ENCODE data around the gene ALCAM.

Gene ALCAM

DNA sequence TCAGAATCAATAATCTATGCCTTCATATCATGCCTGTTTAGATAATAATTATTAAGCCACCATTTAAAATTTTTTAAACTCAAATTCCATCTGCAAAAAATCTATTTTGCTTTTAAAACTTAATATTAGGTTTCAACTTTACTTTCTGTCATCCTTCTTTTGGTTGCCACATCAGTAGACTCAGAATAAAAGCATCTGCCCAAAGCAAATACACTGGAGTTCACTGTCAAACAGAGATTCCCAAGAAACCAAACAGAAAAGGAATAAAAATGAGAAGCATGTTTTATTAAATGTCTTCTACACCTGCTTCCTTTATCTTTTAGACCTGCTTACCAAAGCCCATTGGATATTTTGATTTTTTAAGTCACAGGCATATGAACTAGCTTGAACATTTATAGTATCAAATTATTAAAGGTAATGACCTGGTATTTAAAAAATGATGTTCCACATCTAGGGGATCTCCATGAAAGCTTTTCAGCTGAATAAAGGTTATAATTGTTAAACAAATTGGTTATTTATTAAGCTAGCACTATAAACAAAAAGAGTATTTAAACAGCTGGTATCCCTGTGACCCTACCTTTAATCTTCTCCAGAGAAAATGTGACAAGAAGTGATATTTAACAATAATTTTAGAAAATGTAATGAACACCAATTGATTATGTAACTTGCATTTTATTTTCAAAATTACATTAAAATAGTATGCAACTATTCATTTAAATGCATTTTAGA lies 62.5 kb downstream of the ALCAM start:
- Histone ChIP-seq H3K9me3 (ENCODE audit: control insufficient read depth in 2 of 2, low read length in 2 of 2) (no peaks in the 10 kb centered on the region), H3K27ac (ENCODE audit: low read length) (no peak overlapping the region), H3K4me1 (ENCODE audit: control insufficient read depth, insufficient read depth, low read length) (no peaks in the 10 kb centered on the region), H3K9ac (ENCODE audit: low read length in 2 of 2) (no peak overlapping the region), H3K27me3 (ENCODE audit: control insufficient read depth in 1 of 2, insufficient read depth in 2 of 2, low read length in 2 of 2) (no peaks in the 10 kb centered on the region), H3K4me3 (ENCODE audit: low read length in 2 of 2) (no peak overlapping the region), H3K36me3 (ENCODE audit: control insufficient read depth in 2 of 2, insufficient read depth in 2 of 2, low read length in 2 of 2) (no peaks in the 10 kb centered on the region)

DNA sequence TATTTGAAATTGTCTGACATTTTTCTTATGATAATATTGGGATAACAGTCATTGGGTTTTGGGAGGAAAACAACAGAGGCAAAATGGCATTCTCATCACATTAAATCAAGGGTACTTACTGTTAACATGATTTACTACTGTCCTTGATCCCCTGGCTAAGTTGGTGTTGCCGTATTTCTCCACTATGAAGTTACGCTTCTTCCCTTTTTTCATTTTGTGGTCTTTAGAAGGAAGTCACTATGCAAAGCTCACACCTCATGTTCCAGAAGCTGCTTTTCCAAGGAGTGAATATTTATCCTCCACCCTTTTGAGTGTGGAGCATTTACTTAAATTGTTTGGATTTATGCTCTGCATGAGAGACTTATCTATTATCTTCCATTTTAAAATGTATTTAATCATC lies 63.7 kb downstream of the ALCAM start:
- Histone ChIP-seq H3K27ac (ENCODE audit: low read length) (no peak overlapping the region), H3K9me3 (ENCODE audit: control insufficient read depth in 2 of 2, low read length in 2 of 2) (no peaks in the 10 kb centered on the region), H3K4me1 (ENCODE audit: control insufficient read depth, insufficient read depth, low read length) (no peaks in the 10 kb centered on the region), H3K4me3 (ENCODE audit: low read length in 2 of 2) (no peak overlapping the region), H3K27me3 (ENCODE audit: control insufficient read depth in 1 of 2, insufficient read depth in 2 of 2, low read length in 2 of 2) (no peaks in the 10 kb centered on the region), H3K36me3 (ENCODE audit: control insufficient read depth in 2 of 2, insufficient read depth in 2 of 2, low read length in 2 of 2) (no peaks in the 10 kb centered on the region), H3K9ac (ENCODE audit: low read length in 2 of 2) (no peak overlapping the region)

DNA sequence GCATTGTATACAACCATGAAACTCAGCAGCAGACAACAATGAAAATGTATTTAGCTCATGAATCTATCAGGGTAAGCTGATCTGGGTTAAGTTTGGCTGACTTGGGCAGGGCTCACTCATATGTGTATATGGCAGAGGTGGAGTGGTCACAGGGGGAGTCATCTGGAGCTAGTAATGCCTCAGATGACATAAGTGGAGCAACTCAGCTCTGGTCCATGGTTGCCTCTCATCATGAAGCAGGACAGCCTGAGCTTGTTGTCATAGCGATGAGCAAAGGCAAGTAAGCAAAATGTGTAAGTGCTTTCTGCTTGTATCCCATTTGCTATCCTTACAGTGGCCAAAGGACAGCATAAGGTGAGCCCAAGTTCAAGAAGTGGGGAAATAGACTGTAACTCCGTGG lies 64.5 kb downstream of the ALCAM start:
- Histone ChIP-seq H3K9me3 (ENCODE audit: control insufficient read depth in 2 of 2, low read length in 2 of 2) (no peaks in the 10 kb centered on the region), H3K27ac (ENCODE audit: low read length) (no peak overlapping the region), H3K4me1 (ENCODE audit: control insufficient read depth, insufficient read depth, low read length) (no peaks in the 10 kb centered on the region), H3K36me3 (ENCODE audit: control insufficient read depth in 2 of 2, insufficient read depth in 2 of 2, low read length in 2 of 2) (no peaks in the 10 kb centered on the region), H3K27me3 (ENCODE audit: control insufficient read depth in 1 of 2, insufficient read depth in 2 of 2, low read length in 2 of 2) (no peaks in the 10 kb centered on the region), H3K4me3 (ENCODE audit: low read length in 2 of 2) (no peak overlapping the region), H3K9ac (ENCODE audit: low read length in 2 of 2) (no peak overlapping the region)

DNA sequence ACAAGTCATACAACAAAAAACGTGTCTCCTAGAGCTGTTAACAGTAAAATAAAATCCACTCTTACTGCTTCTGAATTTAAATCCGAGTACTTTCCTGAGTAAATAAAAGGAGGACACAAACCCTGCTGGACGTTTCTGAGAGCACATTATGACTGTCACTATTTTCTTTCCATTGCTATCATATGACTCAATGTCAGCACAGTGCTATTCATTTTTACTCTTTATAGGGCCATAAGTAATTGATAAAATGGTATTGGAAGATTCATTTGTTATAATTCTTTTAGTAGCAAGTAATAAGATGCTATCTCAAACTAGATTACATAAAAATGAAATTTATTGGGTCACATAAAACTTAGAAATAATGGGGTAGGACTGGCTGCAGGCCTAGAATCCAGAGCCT lies 68.6 kb downstream of the ALCAM start:
- Histone ChIP-seq H3K9me3 (ENCODE audit: control insufficient read depth in 2 of 2, low read length in 2 of 2) (no peaks in the 10 kb centered on the region), H3K4me3 (ENCODE audit: low read length in 2 of 2) (no peak overlapping the region), H3K4me1 (ENCODE audit: control insufficient read depth, insufficient read depth, low read length) (no peaks in the 10 kb centered on the region), H3K9ac (ENCODE audit: low read length in 2 of 2) (no peak overlapping the region), H3K36me3 (ENCODE audit: control insufficient read depth in 2 of 2, insufficient read depth in 2 of 2, low read length in 2 of 2) (no peaks in the 10 kb centered on the region), H3K27ac (ENCODE audit: low read length) (no peak overlapping the region), H3K27me3 (ENCODE audit: control insufficient read depth in 1 of 2, insufficient read depth in 2 of 2, low read length in 2 of 2) (no peaks in the 10 kb centered on the region)

DNA sequence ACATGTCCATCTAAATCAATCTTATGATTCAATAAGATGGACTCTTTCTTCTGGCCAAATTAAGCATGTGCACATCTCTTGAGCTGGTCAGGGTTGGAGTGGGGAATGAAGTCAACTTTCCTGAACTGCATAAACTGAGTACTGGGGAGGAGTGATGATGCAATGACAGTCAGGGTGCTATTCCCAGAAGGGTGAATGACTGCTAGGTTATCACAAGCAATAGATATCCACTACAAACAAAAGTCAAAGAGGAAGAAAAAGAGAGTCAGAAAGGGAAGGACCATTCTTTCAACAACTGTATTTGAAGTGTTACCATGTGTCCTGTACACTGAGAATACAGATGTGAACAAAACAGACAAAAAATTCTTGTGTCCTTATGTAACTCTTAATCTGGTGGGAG lies 70.0 kb downstream of the ALCAM start:
- Histone ChIP-seq H3K27ac (ENCODE audit: low read length) (no peak overlapping the region), H3K36me3 (ENCODE audit: control insufficient read depth in 2 of 2, insufficient read depth in 2 of 2, low read length in 2 of 2) (no peaks in the 10 kb centered on the region)

DNA sequence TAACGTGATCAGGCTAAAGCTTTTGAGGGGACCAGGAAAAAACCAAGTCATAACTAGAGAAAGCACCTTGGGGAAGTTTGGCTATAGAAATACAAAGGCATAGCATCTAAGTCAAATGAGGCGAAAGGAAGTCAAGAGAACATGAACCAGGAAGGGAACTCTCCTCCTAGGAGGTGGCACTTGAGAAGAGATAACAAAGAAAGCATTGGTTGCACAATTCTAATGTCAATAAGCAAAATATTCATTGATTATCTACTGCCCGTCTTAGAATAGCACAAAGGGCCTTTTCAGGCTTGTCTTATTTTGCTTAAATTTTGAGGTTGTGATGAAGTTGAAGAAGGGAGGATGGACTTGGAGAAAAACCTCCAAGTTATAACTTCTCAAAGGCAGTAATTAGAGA lies 73.4 kb downstream of the ALCAM start:
- Histone ChIP-seq H3K36me3 (ENCODE audit: control insufficient read depth in 2 of 2, insufficient read depth in 2 of 2, low read length in 2 of 2) (no peaks in the 10 kb centered on the region), H3K4me1 (ENCODE audit: control insufficient read depth, insufficient read depth, low read length) (no peaks in the 10 kb centered on the region), H3K27ac (ENCODE audit: low read length) (no peak overlapping the region), H3K27me3 (ENCODE audit: control insufficient read depth in 1 of 2, insufficient read depth in 2 of 2, low read length in 2 of 2) (no peaks in the 10 kb centered on the region), H3K9me3 (ENCODE audit: control insufficient read depth in 2 of 2, low read length in 2 of 2) (no peaks in the 10 kb centered on the region), H3K9ac (ENCODE audit: low read length in 2 of 2) (no peak overlapping the region), H3K4me3 (ENCODE audit: low read length in 2 of 2) (no peak overlapping the region)

More for the DNA sequence above, 70.0 kb downstream of the ALCAM start:
- H3K4me3 ChIP-seq (ENCODE audit: low read length in 2 of 2): no peak overlapping the region
- no peaks in the 10 kb centered on the region for H3K4me1 ChIP-seq (ENCODE audit: control insufficient read depth, insufficient read depth, low read length)
- no peak overlapping the region for H3K9ac ChIP-seq (ENCODE audit: low read length in 2 of 2)
- H3K9me3 ChIP-seq (ENCODE audit: control insufficient read depth in 2 of 2, low read length in 2 of 2): no peaks in the 10 kb centered on the region
- H3K27me3 ChIP-seq (ENCODE audit: control insufficient read depth in 1 of 2, insufficient read depth in 2 of 2, low read length in 2 of 2): no peaks in the 10 kb centered on the region

DNA sequence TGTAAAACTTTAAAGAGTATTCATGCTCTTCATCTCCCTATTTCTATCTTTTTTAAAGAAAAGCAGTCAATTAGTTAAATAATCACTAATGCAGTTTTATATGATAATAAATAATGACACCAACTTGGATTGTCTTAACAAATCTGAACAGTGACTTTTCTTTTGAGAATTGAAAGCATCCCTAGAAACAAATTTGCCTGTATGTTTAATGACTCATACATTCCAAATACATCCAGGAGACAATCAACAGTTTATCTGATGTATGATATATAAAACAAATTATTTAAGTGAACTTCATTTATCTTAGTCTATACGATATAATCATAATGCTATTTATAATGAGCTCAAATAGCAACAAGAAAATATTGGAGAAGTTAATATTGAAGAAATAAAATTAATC lies 78.0 kb downstream of the ALCAM start:
- no peak overlapping the region for H3K27ac ChIP-seq (ENCODE audit: low read length)
- H3K36me3 ChIP-seq (ENCODE audit: control insufficient read depth in 2 of 2, insufficient read depth in 2 of 2, low read length in 2 of 2): no peaks in the 10 kb centered on the region
- no peaks in the 10 kb centered on the region for H3K4me1 ChIP-seq (ENCODE audit: control insufficient read depth, insufficient read depth, low read length)
- H3K9ac ChIP-seq (ENCODE audit: low read length in 2 of 2): no peak overlapping the region
- no peak overlapping the region for H3K4me3 ChIP-seq (ENCODE audit: low read length in 2 of 2)
- H3K27me3 ChIP-seq (ENCODE audit: control insufficient read depth in 1 of 2, insufficient read depth in 2 of 2, low read length in 2 of 2): no peaks in the 10 kb centered on the region
- H3K9me3 ChIP-seq (ENCODE audit: control insufficient read depth in 2 of 2, low read length in 2 of 2): no peaks in the 10 kb centered on the region

DNA sequence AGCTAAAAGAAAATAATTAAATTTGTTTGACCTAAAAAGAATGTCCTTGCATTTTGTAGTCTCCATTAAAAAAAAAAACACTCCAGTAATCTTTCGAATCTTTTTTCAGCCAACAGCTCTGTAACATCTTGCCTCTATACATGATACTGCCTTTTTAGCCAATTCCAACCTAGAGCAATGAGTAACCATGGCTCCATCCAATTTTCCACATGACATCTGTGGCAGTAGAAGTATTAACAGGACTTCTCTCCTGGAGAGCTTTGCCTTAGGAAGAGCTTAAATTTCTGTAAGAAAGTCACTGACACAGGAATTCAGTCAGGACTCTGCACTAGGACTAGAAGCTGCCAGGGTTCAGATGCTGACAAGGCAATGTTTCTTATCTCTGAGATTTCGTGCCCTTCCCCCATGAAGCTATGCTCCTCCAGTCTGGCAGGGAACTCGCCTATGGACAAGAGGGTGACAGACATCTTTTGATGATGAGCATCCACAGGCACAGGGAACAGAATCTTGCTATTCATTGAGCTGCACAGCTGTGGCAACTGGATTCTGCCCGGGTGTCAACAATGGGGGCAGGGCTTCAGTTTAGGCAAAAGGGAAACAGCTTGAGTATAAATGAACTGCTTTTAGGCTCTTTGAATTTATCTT lies 81.8 kb downstream of the ALCAM start:
- no peaks in the 10 kb centered on the region for H3K36me3 ChIP-seq (ENCODE audit: control insufficient read depth in 2 of 2, insufficient read depth in 2 of 2, low read length in 2 of 2)
- H3K27ac ChIP-seq (ENCODE audit: low read length): no peak overlapping the region
- no peaks in the 10 kb centered on the region for H3K9me3 ChIP-seq (ENCODE audit: control insufficient read depth in 2 of 2, low read length in 2 of 2)
- H3K27me3 ChIP-seq (ENCODE audit: control insufficient read depth in 1 of 2, insufficient read depth in 2 of 2, low read length in 2 of 2): no peaks in the 10 kb centered on the region
- no peak overlapping the region for H3K9ac ChIP-seq (ENCODE audit: low read length in 2 of 2)
- H3K4me3 ChIP-seq (ENCODE audit: low read length in 2 of 2): no peak overlapping the region
- H3K4me1 ChIP-seq (ENCODE audit: control insufficient read depth, insufficient read depth, low read length): no peaks in the 10 kb centered on the region

DNA sequence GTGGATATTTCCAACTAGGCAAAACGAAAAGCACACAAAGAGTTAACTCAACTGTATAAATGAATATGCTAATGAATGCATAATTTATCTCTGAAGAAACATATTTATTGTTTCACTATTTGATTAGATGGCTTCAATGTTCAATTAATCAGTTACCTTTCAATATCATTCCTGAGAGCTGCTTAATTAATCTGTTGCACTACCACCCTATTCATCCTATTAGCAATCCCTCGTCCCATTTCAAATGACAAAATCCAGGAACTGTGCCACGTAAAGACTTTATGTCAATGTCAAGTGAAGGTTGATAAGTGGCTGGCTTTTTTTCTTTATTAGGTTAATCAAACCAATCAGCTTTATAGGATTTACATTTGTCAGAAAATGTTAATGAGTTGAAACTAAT lies 82.7 kb downstream of the ALCAM start:
- no peak overlapping the region for H3K9ac ChIP-seq (ENCODE audit: low read length in 2 of 2)
- no peak overlapping the region for H3K27ac ChIP-seq (ENCODE audit: low read length)
- H3K36me3 ChIP-seq (ENCODE audit: control insufficient read depth in 2 of 2, insufficient read depth in 2 of 2, low read length in 2 of 2): no peaks in the 10 kb centered on the region
- H3K27me3 ChIP-seq (ENCODE audit: control insufficient read depth in 1 of 2, insufficient read depth in 2 of 2, low read length in 2 of 2): no peaks in the 10 kb centered on the region
- H3K4me3 ChIP-seq (ENCODE audit: low read length in 2 of 2): no peak overlapping the region
- no peaks in the 10 kb centered on the region for H3K9me3 ChIP-seq (ENCODE audit: control insufficient read depth in 2 of 2, low read length in 2 of 2)
- no peaks in the 10 kb centered on the region for H3K4me1 ChIP-seq (ENCODE audit: control insufficient read depth, insufficient read depth, low read length)

DNA sequence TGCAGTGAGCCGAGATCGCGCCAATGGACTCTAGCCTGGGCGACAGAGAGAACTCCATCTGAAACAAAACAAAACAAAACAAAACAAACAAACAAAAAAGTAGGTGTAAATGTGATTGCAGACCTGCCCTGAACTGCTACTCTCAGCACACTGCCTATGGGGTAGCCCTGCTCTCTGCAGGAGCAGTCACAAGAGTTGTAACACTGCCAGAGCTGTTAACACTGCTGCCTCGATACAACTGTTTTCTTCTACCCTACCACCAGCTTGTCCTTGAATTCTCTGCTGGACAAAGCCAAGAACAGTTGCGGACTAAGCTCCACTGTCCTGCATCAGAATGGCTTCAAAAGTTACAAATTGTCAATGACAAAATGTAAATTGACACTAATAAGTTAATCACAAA lies 89.3 kb downstream of the ALCAM start:
- H3K9ac ChIP-seq (ENCODE audit: low read length in 2 of 2): no peak overlapping the region

DNA sequence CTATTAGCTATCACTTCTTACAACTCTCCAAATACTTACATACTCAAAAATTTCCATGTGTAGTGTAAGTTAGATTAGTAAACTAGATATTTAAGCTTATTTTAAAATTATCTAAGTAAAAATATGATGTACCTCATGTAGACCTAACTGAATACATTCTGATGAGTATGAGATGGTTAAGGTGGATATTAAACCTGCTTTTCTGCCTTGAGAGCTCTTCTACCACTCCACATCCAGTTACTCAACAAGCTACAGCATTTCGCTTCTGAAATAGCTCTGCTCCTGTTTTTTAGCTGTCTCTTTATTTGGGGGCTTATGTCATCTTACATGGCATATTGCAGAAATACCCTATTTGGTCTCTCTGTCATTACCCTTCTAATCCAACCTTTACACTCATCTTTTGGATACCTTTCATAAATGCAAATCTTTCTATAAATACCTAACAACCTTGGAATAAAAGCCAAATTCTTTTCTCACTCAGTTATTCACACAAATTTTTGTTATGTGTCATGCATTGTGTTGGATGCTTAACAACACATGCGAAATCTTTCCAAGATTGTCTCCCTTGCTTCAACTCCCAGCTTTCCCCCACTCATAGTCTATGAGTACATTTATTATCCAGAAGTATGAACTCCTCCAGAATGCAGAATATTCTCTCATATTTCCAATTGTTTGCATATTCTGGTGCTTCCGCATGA lies 92.0 kb downstream of the ALCAM start:
- no peaks in the 10 kb centered on the region for H3K27me3 ChIP-seq (ENCODE audit: control insufficient read depth in 1 of 2, insufficient read depth in 2 of 2, low read length in 2 of 2)
- no peak overlapping the region for H3K27ac ChIP-seq (ENCODE audit: low read length)
- no peaks in the 10 kb centered on the region for H3K36me3 ChIP-seq (ENCODE audit: control insufficient read depth in 2 of 2, insufficient read depth in 2 of 2, low read length in 2 of 2)
- no peaks in the 10 kb centered on the region for H3K4me1 ChIP-seq (ENCODE audit: control insufficient read depth, insufficient read depth, low read length)
- H3K4me3 ChIP-seq (ENCODE audit: low read length in 2 of 2): no peak overlapping the region
- no peak overlapping the region for H3K9ac ChIP-seq (ENCODE audit: low read length in 2 of 2)
- H3K9me3 ChIP-seq (ENCODE audit: control insufficient read depth in 2 of 2, low read length in 2 of 2): no peaks in the 10 kb centered on the region

More for the DNA sequence above, 89.3 kb downstream of the ALCAM start:
- H3K4me1 ChIP-seq (ENCODE audit: control insufficient read depth, insufficient read depth, low read length): no peaks in the 10 kb centered on the region
- H3K27ac ChIP-seq (ENCODE audit: low read length): no peak overlapping the region
- H3K36me3 ChIP-seq (ENCODE audit: control insufficient read depth in 2 of 2, insufficient read depth in 2 of 2, low read length in 2 of 2): no peaks in the 10 kb centered on the region
- no peaks in the 10 kb centered on the region for H3K9me3 ChIP-seq (ENCODE audit: control insufficient read depth in 2 of 2, low read length in 2 of 2)
- H3K27me3 ChIP-seq (ENCODE audit: control insufficient read depth in 1 of 2, insufficient read depth in 2 of 2, low read length in 2 of 2): no peaks in the 10 kb centered on the region
- H3K4me3 ChIP-seq (ENCODE audit: low read length in 2 of 2): no peak overlapping the region
